Karpas-422 (cell line): ENCODE measurements around the gene CHIA. TPM values are rescaled to one million over a fixed set of nuclear protein-coding genes. Genes with fewer than 3 reads are reported as not detected.
A peak's percentile ranks its signal among the peaks of the same experiment; 100 is the strongest.
"Not testable (repeated sequence)": the region's sequence is repeated elsewhere in the genome, so short reads cannot be mapped to it uniquely, and the experiment has no call there.

Experiments used
- DNase-seq: peaks from one replicate; pipeline ENCODE4 v3.0.0-alpha.2; 2015
- H2AFZ ChIP-seq: fragments of 200-600 bp; sonication (generic); 2 replicates; pipeline ENCODE4 v1.6.1; 2014; ENCODE audit warnings: antibody characterized with exemption, low read length, mixed read lengths
- H3K27ac ChIP-seq: fragments of 200-600 bp; sonication (generic); 2 replicates; pipeline ENCODE4 v1.5.1; 2014; ENCODE audit warnings: mild to moderate bottlenecking, low read length, moderate library complexity
- H3K27me3 ChIP-seq: fragments of 200-600 bp; sonication (generic); 2 replicates; pipeline ENCODE4 v1.6.1; 2014; ENCODE audit warnings: low read length, mixed read lengths
- H3K36me3 ChIP-seq: fragments of 200-600 bp; sonication (generic); 2 replicates; pipeline ENCODE4 v1.6.1; 2014; ENCODE audit warnings: low read length, mixed read lengths; ENCODE audit not compliant: insufficient read depth
- H3K4me1 ChIP-seq: fragments of 200-600 bp; sonication (generic); 2 replicates; pipeline ENCODE4 v1.6.1; 2014; ENCODE audit warnings: mild to moderate bottlenecking, low read length, mixed read lengths
- H3K4me2 ChIP-seq: fragments of 200-600 bp; sonication (generic); 2 replicates; pipeline ENCODE4 v1.6.1; 2014; ENCODE audit warnings: low read length, low read depth, mild to moderate bottlenecking; ENCODE audit not compliant: poor library complexity, severe bottlenecking
- H3K4me3 ChIP-seq: fragments of 200-600 bp; sonication (generic); 2 replicates; pipeline ENCODE4 v1.5.1; 2014; ENCODE audit warnings: mild to moderate bottlenecking, antibody characterized with exemption, low read length, mixed read lengths
- H3K79me2 ChIP-seq: fragments of 200-600 bp; sonication (generic); 2 replicates; pipeline ENCODE4 v1.6.1; 2014; ENCODE audit warnings: mild to moderate bottlenecking, low read length, mixed read lengths
- H3K9ac ChIP-seq: fragments of 200-600 bp; sonication (generic); 2 replicates; pipeline ENCODE4 v1.6.0; 2014; ENCODE audit warnings: low read length
- H3K9me2 ChIP-seq: fragments of 200-600 bp; sonication (generic), shearing (Covaris generic); replicated peaks from 2 replicates; pipeline ENCODE4 v1.6.0; 2014; ENCODE audit warnings: mild to moderate bottlenecking, low read length, moderate library complexity; ENCODE audit not compliant: insufficient read depth
- H3K9me3 ChIP-seq: fragments of 300-700, 200-600 bp; sonication (generic); 2 replicates; pipeline ENCODE4 v1.6.1; 2014; ENCODE audit warnings: low read length, mixed read lengths
- H4K20me1 ChIP-seq: fragments of 200-600 bp; sonication (generic); 2 replicates; pipeline ENCODE4 v1.6.1; 2014; ENCODE audit warnings: mild to moderate bottlenecking, antibody characterized with exemption, low read length, low read depth; ENCODE audit not compliant: insufficient read depth
- total RNA-seq: library from RNA; depleted of rRNA; stranded (reverse); fragments of >200 nt; shearing (Covaris generic); gene quantifications from 2 replicates; pipeline ENCODE4 v1.2.3, GENCODE V29; 2014; ENCODE audit warnings: low replicate concordance

CHIA gene
- total RNA-seq, 1 experiment from 2014 or later, result not detected

- no peaks in the 10 kb centered on the region for H4K20me1 ChIP-seq
- H3K79me2 ChIP-seq, result no peaks in the 10 kb centered on the region
- H3K4me1 ChIP-seq, result no peaks in the 10 kb centered on the region
- peak; percentile 86 for DNase-seq
- H3K9ac ChIP-seq, result no peak overlapping the region
- no peaks in the 10 kb centered on the region for H3K9me2 ChIP-seq
- no peak overlapping the region for H3K4me2 ChIP-seq
- H3K36me3 ChIP-seq, result no peaks in the 10 kb centered on the region; the same call in 1 of the 2 replicates
- no peaks in the 10 kb centered on the region; the same call in 1 of the 2 replicates for H3K9me3 ChIP-seq
- no peaks in the 10 kb centered on the region for H3K27me3 ChIP-seq
- H3K4me3 ChIP-seq, result no peak overlapping the region
- no peak overlapping the region for H2AFZ ChIP-seq
- no peak overlapping the region for H3K27ac ChIP-seq
These were observed 43.5 kb downstream of the CHIA start for GRCh38 chr1:111334169-111334568.

GRCh38 chr1:111335214-111335877 is 44.7 kb downstream of the CHIA start:
- H3K9ac ChIP-seq, H3K9me3 ChIP-seq, H3K36me3 ChIP-seq, H3K9me2 ChIP-seq, H3K4me2 ChIP-seq, H3K79me2 ChIP-seq, H3K27me3 ChIP-seq, DNase-seq, H2AFZ ChIP-seq, H3K4me3 ChIP-seq, H3K4me1 ChIP-seq, H4K20me1 ChIP-seq, H3K27ac ChIP-seq: not testable (repeated sequence)

GRCh38 chr1:111338849-111339248 is 48.2 kb downstream of the CHIA start:
- not testable (repeated sequence) for H4K20me1 ChIP-seq, H3K27me3 ChIP-seq, H3K9ac ChIP-seq, H3K4me2 ChIP-seq, DNase-seq, H3K79me2 ChIP-seq, H3K9me3 ChIP-seq, H3K27ac ChIP-seq, H3K36me3 ChIP-seq, H3K9me2 ChIP-seq, H3K4me3 ChIP-seq, H3K4me1 ChIP-seq, H2AFZ ChIP-seq

- H3K9me2 ChIP-seq, result no peaks in the 10 kb centered on the region
- peak overlapping the region; percentile 76 for H3K4me2 ChIP-seq
- H3K36me3 ChIP-seq, result no peaks in the 10 kb centered on the region
- peak overlapping the region; percentile 63 for H3K9ac ChIP-seq
- no peaks in the 10 kb centered on the region for H3K9me3 ChIP-seq
- peak; percentile 94 for DNase-seq
- H3K27me3 ChIP-seq, result peaks cover 4% of the 10 kb centered on the region; the same call in 1 of the 2 replicates
- H3K4me3 ChIP-seq, result peak overlapping the region; percentile 66
- peaks cover 9% of the 10 kb centered on the region for H3K4me1 ChIP-seq
- peak overlapping the region; percentile 84 for H2AFZ ChIP-seq
- no peaks in the 10 kb centered on the region for H4K20me1 ChIP-seq
- no peak overlapping the region for H3K27ac ChIP-seq
- H3K79me2 ChIP-seq, result no peaks in the 10 kb centered on the region
These were observed 55.6 kb downstream of the CHIA start for GRCh38 chr1:111346089-111346885.

GRCh38 chr1:111347026-111347425 is 56.4 kb downstream of the CHIA start:
- H2AFZ ChIP-seq, result no peak overlapping the region
- no peak overlapping the region for H3K27ac ChIP-seq
- H4K20me1 ChIP-seq, result no peaks in the 10 kb centered on the region
- peak overlapping the region; percentile 76 for H3K4me2 ChIP-seq
- no peak overlapping the region for H3K9ac ChIP-seq
- no peak for DNase-seq
- no peaks in the 10 kb centered on the region for H3K79me2 ChIP-seq
- no peaks in the 10 kb centered on the region for H3K9me3 ChIP-seq
- no peaks in the 10 kb centered on the region for H3K36me3 ChIP-seq
- peaks cover 4% of the 10 kb centered on the region; the same call in 1 of the 2 replicates for H3K27me3 ChIP-seq
- peaks cover 9% of the 10 kb centered on the region for H3K4me1 ChIP-seq
- H3K9me2 ChIP-seq, result no peaks in the 10 kb centered on the region
- H3K4me3 ChIP-seq, result peak overlapping the region; percentile 66; the same call in 1 of the 2 replicates

- Histone ChIP-seq H3K36me3 (no peaks in the 10 kb centered on the region), H3K9me3 (no peaks in the 10 kb centered on the region), H3K4me2 (no peak overlapping the region), H3K9ac (no peak overlapping the region), H3K27me3 (no peaks in the 10 kb centered on the region), H4K20me1 (no peaks in the 10 kb centered on the region), H3K27ac (no peak overlapping the region), H3K79me2 (no peaks in the 10 kb centered on the region), H3K4me1 (no peaks in the 10 kb centered on the region; the same call in 1 of the 2 replicates), H3K9me2 (no peaks in the 10 kb centered on the region), H2AFZ (no peak overlapping the region), H3K4me3 (no peak overlapping the region)
- no peak for DNase-seq
These were observed 61.0 kb downstream of the CHIA start for GRCh38 chr1:111351700-111352099.

GRCh38 chr1:111354584-111354983 is 63.9 kb downstream of the CHIA start:
- Histone ChIP-seq H3K9me2 (no peaks in the 10 kb centered on the region), H3K79me2 (no peaks in the 10 kb centered on the region), H3K36me3 (no peaks in the 10 kb centered on the region), H4K20me1 (no peaks in the 10 kb centered on the region), H3K4me1 (no peaks in the 10 kb centered on the region), H3K4me2 (no peak overlapping the region), H3K9me3 (no peaks in the 10 kb centered on the region), H3K4me3 (no peak overlapping the region), H3K27me3 (no peaks in the 10 kb centered on the region), H3K9ac (no peak overlapping the region), H2AFZ (no peak overlapping the region), H3K27ac (no peak overlapping the region)
- DNase-seq, result no peak

GRCh38 chr1:111358964-111359363 is 68.3 kb downstream of the CHIA start:
- no peak overlapping the region for H2AFZ ChIP-seq
- peaks cover 6% of the 10 kb centered on the region for H3K4me1 ChIP-seq
- no peak overlapping the region for H3K27ac ChIP-seq
- no peaks in the 10 kb centered on the region for H3K9me3 ChIP-seq
- H3K36me3 ChIP-seq, result no peaks in the 10 kb centered on the region
- no peak overlapping the region for H3K4me2 ChIP-seq
- no peaks in the 10 kb centered on the region for H3K27me3 ChIP-seq
- H4K20me1 ChIP-seq, result no peaks in the 10 kb centered on the region
- no peak overlapping the region for H3K9ac ChIP-seq
- H3K4me3 ChIP-seq, result no peak overlapping the region
- H3K9me2 ChIP-seq, result no peaks in the 10 kb centered on the region
- no peak for DNase-seq
- no peaks in the 10 kb centered on the region for H3K79me2 ChIP-seq
